ENCODE measurements around the gene BIN1. TPM values are rescaled to one million over a fixed set of nuclear protein-coding genes. Genes with fewer than 3 reads are reported as not detected.
A peak's percentile ranks its signal among the peaks of the same experiment; 100 is the strongest.

The BIN1 gene
- total RNA-seq, 1 donor from 2014 or later: 50.2 TPM

DNA sequence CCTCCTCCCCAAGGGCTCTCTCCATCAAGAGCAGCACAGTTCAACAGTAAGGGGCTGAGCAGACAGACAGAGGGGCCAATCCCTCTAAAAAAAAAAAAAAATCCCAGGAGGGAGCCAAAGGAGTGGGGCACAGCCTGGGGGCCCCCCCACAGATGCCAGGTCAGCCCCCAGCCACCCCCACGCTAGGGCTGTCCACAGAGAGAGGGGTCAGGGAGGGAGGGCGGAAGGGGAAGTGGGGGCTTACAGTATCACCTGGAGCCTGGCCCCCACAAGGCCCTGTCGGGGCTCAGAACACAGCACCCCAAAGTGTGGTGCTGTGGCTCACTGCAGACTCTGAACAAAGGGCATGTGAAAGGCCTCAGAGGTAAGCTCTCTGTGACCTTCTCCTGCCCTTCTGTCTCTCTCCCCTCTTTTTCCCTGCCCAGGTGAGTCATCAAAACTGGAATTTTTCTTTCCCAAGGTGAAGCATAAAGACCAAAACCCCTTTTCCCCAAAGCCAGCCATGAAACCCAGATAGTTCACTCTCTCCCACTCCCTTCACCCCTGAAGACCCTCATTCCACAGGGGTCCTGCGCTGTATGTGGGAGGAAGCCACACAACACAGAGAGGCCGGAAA lies 13.9 kb downstream of the BIN1 start:
- no peak overlapping the region for H3K9ac ChIP-seq (ENCODE audit: low read length)
- Mint-ChIP-seq H3K27ac (ENCODE audit: unreplicated experiment) (peak overlapping the region; percentile 43), H3K4me3 (ENCODE audit: unreplicated experiment) (no peak overlapping the region), H3K9me3 (ENCODE audit: unreplicated experiment) (no peaks in the 10 kb centered on the region), H3K36me3 (ENCODE audit: low read depth, unreplicated experiment) (peaks cover 1% of the 10 kb centered on the region), H3K27me3 (ENCODE audit: low read depth, unreplicated experiment) (peaks cover 2% of the 10 kb centered on the region), H3K4me1 (ENCODE audit: low read depth, unreplicated experiment) (peaks cover 39% of the 10 kb centered on the region)
- no peak for DNase-seq (ENCODE audit: low read depth)
- no peaks in the 10 kb centered on the region for H3K36me3 ChIP-seq (ENCODE audit: insufficient read depth, low read length)
- H4K20me1 ChIP-seq (ENCODE audit: insufficient read depth, low read length): peaks cover 77% of the 10 kb centered on the region
- no peaks in the 10 kb centered on the region for H3K9me3 ChIP-seq (ENCODE audit: insufficient read depth, low read depth, low read length)
- no peak overlapping the region for H3K27ac ChIP-seq (ENCODE audit: low read depth, low read length)
- no peak overlapping the region for H3K4me2 ChIP-seq (ENCODE audit: low read length)
- peaks cover 16% of the 10 kb centered on the region for H3K4me1 ChIP-seq (ENCODE audit: insufficient read depth, low read length)
- no peak overlapping the region for H2AFZ ChIP-seq (ENCODE audit: low read depth, low read length)
- no peak overlapping the region for H3K4me3 ChIP-seq (ENCODE audit: insufficient read depth, low read depth, low read length)
- peaks cover 62% of the 10 kb centered on the region for H3K79me2 ChIP-seq (ENCODE audit: insufficient read depth, low read length)
- FAIRE-seq: no peak
- TF ChIP-seq, protein P1, sequence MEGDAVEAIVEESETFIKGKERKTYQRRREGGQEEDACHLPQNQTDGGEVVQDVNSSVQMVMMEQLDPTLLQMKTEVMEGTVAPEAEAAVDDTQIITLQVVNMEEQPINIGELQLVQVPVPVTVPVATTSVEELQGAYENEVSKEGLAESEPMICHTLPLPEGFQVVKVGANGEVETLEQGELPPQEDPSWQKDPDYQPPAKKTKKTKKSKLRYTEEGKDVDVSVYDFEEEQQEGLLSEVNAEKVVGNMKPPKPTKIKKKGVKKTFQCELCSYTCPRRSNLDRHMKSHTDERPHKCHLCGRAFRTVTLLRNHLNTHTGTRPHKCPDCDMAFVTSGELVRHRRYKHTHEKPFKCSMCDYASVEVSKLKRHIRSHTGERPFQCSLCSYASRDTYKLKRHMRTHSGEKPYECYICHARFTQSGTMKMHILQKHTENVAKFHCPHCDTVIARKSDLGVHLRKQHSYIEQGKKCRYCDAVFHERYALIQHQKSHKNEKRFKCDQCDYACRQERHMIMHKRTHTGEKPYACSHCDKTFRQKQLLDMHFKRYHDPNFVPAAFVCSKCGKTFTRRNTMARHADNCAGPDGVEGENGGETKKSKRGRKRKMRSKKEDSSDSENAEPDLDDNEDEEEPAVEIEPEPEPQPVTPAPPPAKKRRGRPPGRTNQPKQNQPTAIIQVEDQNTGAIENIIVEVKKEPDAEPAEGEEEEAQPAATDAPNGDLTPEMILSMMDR (IDR thresholded peaks at IDR 0.05; ENCODE audit: insufficient read depth, low read depth, low read length): no peak
- TF ChIP-seq EZH2 (IDR thresholded peaks at IDR 0.05; ENCODE audit: insufficient read depth, low read length): no peak
- H3K27me3 ChIP-seq (ENCODE audit: insufficient read depth, low read length): no peaks in the 10 kb centered on the region

DNA sequence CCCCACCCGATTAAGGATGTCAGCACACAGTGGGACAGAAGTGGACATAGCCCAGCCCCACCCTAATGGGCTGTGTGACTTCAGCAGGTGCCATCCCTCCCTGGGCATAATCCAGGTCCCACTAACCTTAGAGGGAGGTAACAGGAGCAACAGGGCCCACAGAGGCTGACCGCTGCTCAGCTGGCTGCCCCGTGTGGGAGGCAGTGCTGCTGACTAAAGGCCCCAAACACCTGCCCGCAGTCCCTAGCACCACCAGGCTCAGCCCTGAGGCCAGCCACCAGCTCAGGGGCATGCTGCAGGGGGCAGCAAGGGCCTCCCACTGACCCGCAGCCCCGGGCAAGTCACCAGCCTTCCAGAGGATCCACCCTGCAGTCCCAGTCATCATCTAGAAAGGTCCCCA lies 14.6 kb downstream of the BIN1 start:
- Mint-ChIP-seq H3K27me3 (ENCODE audit: low read depth, unreplicated experiment) (peaks cover 2% of the 10 kb centered on the region), H3K4me3 (ENCODE audit: unreplicated experiment) (no peak overlapping the region), H3K9me3 (ENCODE audit: unreplicated experiment) (no peaks in the 10 kb centered on the region), H3K36me3 (ENCODE audit: low read depth, unreplicated experiment) (peaks cover 1% of the 10 kb centered on the region), H3K27ac (ENCODE audit: unreplicated experiment) (no peak overlapping the region), H3K4me1 (ENCODE audit: low read depth, unreplicated experiment) (peaks cover 38% of the 10 kb centered on the region)
- Histone ChIP-seq H4K20me1 (ENCODE audit: insufficient read depth, low read length) (peaks cover 70% of the 10 kb centered on the region), H3K4me3 (ENCODE audit: insufficient read depth, low read depth, low read length) (no peak overlapping the region), H3K4me1 (ENCODE audit: insufficient read depth, low read length) (peaks cover 20% of the 10 kb centered on the region), H2AFZ (ENCODE audit: low read depth, low read length) (no peak overlapping the region), H3K9ac (ENCODE audit: low read length) (no peak overlapping the region), H3K27ac (ENCODE audit: low read depth, low read length) (no peak overlapping the region), H3K27me3 (ENCODE audit: insufficient read depth, low read length) (no peaks in the 10 kb centered on the region), H3K36me3 (ENCODE audit: insufficient read depth, low read length) (no peaks in the 10 kb centered on the region), H3K9me3 (ENCODE audit: insufficient read depth, low read depth, low read length) (no peaks in the 10 kb centered on the region), H3K4me2 (ENCODE audit: low read length) (no peak overlapping the region), H3K79me2 (ENCODE audit: insufficient read depth, low read length) (peaks cover 55% of the 10 kb centered on the region)
- TF ChIP-seq EZH2 (IDR thresholded peaks at IDR 0.05; ENCODE audit: insufficient read depth, low read length): no peak
- TF ChIP-seq, protein P1 (IDR thresholded peaks at IDR 0.05; ENCODE audit: insufficient read depth, low read depth, low read length): no peak
- no peak for DNase-seq (ENCODE audit: low read depth)
- FAIRE-seq: no peak

DNA sequence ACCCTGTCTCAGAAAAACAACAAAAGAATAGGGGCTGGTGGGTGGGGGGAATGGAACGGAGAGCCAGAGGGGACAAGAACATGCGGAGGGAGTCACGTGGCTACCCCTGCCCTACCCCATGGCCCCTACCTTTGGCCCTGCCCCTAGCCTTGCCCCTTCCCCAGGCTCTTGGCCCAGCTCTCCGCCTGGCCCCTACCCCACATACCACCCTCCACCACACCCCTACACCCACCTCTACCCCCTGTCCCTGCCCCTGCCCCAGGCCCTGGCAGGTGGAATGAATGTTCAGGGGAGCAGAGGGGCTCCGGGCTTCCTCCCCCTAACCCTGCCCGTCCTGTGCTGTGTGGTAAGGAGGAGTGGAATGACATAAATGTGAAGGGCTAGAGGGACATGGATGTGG lies 15.1 kb downstream of the BIN1 start:
- Mint-ChIP-seq H3K4me1 (ENCODE audit: low read depth, unreplicated experiment) (peaks cover 37% of the 10 kb centered on the region), H3K27ac (ENCODE audit: unreplicated experiment) (no peak overlapping the region), H3K4me3 (ENCODE audit: unreplicated experiment) (no peak overlapping the region), H3K27me3 (ENCODE audit: low read depth, unreplicated experiment) (peaks cover 2% of the 10 kb centered on the region), H3K36me3 (ENCODE audit: low read depth, unreplicated experiment) (peaks cover 1% of the 10 kb centered on the region), H3K9me3 (ENCODE audit: unreplicated experiment) (no peaks in the 10 kb centered on the region)
- no peak overlapping the region for H3K4me3 ChIP-seq (ENCODE audit: insufficient read depth, low read depth, low read length)
- TF ChIP-seq, protein P1 (IDR thresholded peaks at IDR 0.05; ENCODE audit: insufficient read depth, low read depth, low read length): no peak
- no peak for TF ChIP-seq EZH2 (IDR thresholded peaks at IDR 0.05; ENCODE audit: insufficient read depth, low read length)
- H3K4me2 ChIP-seq (ENCODE audit: low read length): no peak overlapping the region
- peaks cover 51% of the 10 kb centered on the region for H3K79me2 ChIP-seq (ENCODE audit: insufficient read depth, low read length)
- peaks cover 66% of the 10 kb centered on the region for H4K20me1 ChIP-seq (ENCODE audit: insufficient read depth, low read length)
- no peak for DNase-seq (ENCODE audit: low read depth)
- H3K27me3 ChIP-seq (ENCODE audit: insufficient read depth, low read length): no peaks in the 10 kb centered on the region
- peaks cover 24% of the 10 kb centered on the region for H3K4me1 ChIP-seq (ENCODE audit: insufficient read depth, low read length)
- no peak overlapping the region for H3K27ac ChIP-seq (ENCODE audit: low read depth, low read length)
- H3K9me3 ChIP-seq (ENCODE audit: insufficient read depth, low read depth, low read length): no peaks in the 10 kb centered on the region
- no peak overlapping the region for H3K9ac ChIP-seq (ENCODE audit: low read length)
- H3K36me3 ChIP-seq (ENCODE audit: insufficient read depth, low read length): no peaks in the 10 kb centered on the region
- no peak overlapping the region for H2AFZ ChIP-seq (ENCODE audit: low read depth, low read length)
- no peak for FAIRE-seq

All from astrocyte (in vitro differentiated cells and primary cell).